ENCODE measurements around the gene KCNJ6. TPM values are rescaled to one million over a fixed set of nuclear protein-coding genes. Genes with fewer than 3 reads are reported as not detected.
A peak's percentile ranks its signal among the peaks of the same experiment; 100 is the strongest.

KCNJ6 gene
- total and polyA plus RNA-seq, 9 of the 15 experiments (the other 6 are each of a cell fraction or from before 2014, with no cell fraction given), result 0.06 to 0.21 (median 0.13) TPM; not detected in 1

- peak; percentile 53; the same call in 1 of the 2 replicates for TF ChIP-seq FOSL1 (tag; conservative IDR thresholded peaks at IDR 0.05)
- TF ChIP-seq ZFP36 (IDR thresholded peaks at IDR 0.05; ENCODE audit: low read depth, low read length, partially characterized antibody), result no peak
- no peak for TF ChIP-seq KDM5B (IDR thresholded peaks at IDR 0.05; ENCODE audit: insufficient replicate concordance, low read depth, low read length)
- TF ChIP-seq MLLT1 (IDR thresholded peaks at IDR 0.05), result no peak
- no peak for TF ChIP-seq SAFB2 (IDR thresholded peaks at IDR 0.05; ENCODE audit: borderline replicate concordance, low read depth, low read length, severe bottlenecking)
- no peak for TF ChIP-seq POLR2AphosphoS5 (IDR thresholded peaks at IDR 0.05; ENCODE audit: control insufficient read depth, insufficient read depth, low read depth, low read length)
- TF ChIP-seq ZNF354B (CRISPR knock-in tag; IDR thresholded peaks at IDR 0.05), result peak; percentile 89
- TF ChIP-seq ZNF12 (CRISPR knock-in tag; IDR thresholded peaks at IDR 0.05), result no peak
- TF ChIP-seq ZBTB8A (IDR thresholded peaks at IDR 0.05; ENCODE audit: partially characterized antibody), result no peak
- no peak for TF ChIP-seq SP1 (CRISPR knock-in tag; IDR thresholded peaks at IDR 0.05)
- TF ChIP-seq CXXC5 (CRISPR knock-in tag; IDR thresholded peaks at IDR 0.05), result peak; percentile 97
- peak; percentile 65 for TF ChIP-seq ZKSCAN3 (CRISPR knock-in tag; IDR thresholded peaks at IDR 0.05)
- TF ChIP-seq RBBP5 (IDR thresholded peaks at IDR 0.05; ENCODE audit: borderline replicate concordance, insufficient read depth, low read length, poor library complexity, severe bottlenecking), result no peak
- peak; percentile 74; the same call in 1 of the 2 replicates for TF ChIP-seq ZNF707 (CRISPR knock-in tag; conservative IDR thresholded peaks at IDR 0.05)
- TF ChIP-seq ZNF347 (CRISPR knock-in tag; IDR thresholded peaks at IDR 0.05; ENCODE audit: low read depth), result no peak
- no peak for TF ChIP-seq CGGBP1 (CRISPR knock-in tag; IDR thresholded peaks at IDR 0.05)
- peak; percentile 96 for TF ChIP-seq IRF9 (tag; IDR thresholded peaks at IDR 0.05)
- no peak for TF ChIP-seq ZC3H8 (IDR thresholded peaks at IDR 0.05)
- no peak for TF ChIP-seq TOE1 (IDR thresholded peaks at IDR 0.05; ENCODE audit: borderline replicate concordance)
- no peak for TF ChIP-seq TOE1 (CRISPR knock-in tag; IDR thresholded peaks at IDR 0.05; ENCODE audit: borderline replicate concordance, low read depth)
- no peak for TF ChIP-seq CHCHD3 (CRISPR knock-in tag; IDR thresholded peaks at IDR 0.05)
- TF ChIP-seq ZNF511 (CRISPR knock-in tag; IDR thresholded peaks at IDR 0.05), result no peak
- no peak for TF ChIP-seq HEY1 (CRISPR knock-in tag; IDR thresholded peaks at IDR 0.05; ENCODE audit: borderline replicate concordance)
Measured at GRCh38 chr21:37566790-37567615, 349.3 kb downstream of the KCNJ6 start (continued).

All from K562 (cell line).